Lower lobe of right lung (tissue), 2 donors: ENCODE measurements around the gene ADGRF4. TPM values are rescaled to one million over a fixed set of nuclear protein-coding genes. Genes with fewer than 3 reads are reported as not detected.
"Not testable (repeated sequence)": the region's sequence is repeated elsewhere in the genome, so short reads cannot be mapped to it uniquely, and the experiment has no call there.

Experiments used
- ATAC-seq, 2 donors: fragments of 200-7000 bp; cut with Tn5 transposase; one replicate each; pipeline ENCODE4 v1.9.1; 2020 to 2022; ENCODE audit warnings: mild to moderate bottlenecking in 2 of 2, moderate library complexity in 2 of 2
- DNase-seq: peaks from one replicate; pipeline ENCODE4 v3.0.0-alpha.2; 2020
- H3K27ac ChIP-seq: fragments of 200-600 bp; one replicate; pipeline ENCODE4 v1.8.0; 2022
- H3K27me3 ChIP-seq: fragments of 200-600 bp; one replicate; pipeline ENCODE4 v1.8.0; 2022; ENCODE audit warnings: low read depth
- H3K36me3 ChIP-seq: fragments of 200-600 bp; one replicate; pipeline ENCODE4 v1.8.0; 2022; ENCODE audit warnings: mild to moderate bottlenecking
- H3K4me1 ChIP-seq: fragments of 200-600 bp; one replicate; pipeline ENCODE4 v1.8.0; 2022
- H3K4me3 ChIP-seq: fragments of 200-600 bp; one replicate; pipeline ENCODE4 v1.8.0; 2022; ENCODE audit warnings: mild to moderate bottlenecking
- H3K9me3 ChIP-seq: fragments of 200-600 bp; one replicate; pipeline ENCODE4 v1.8.0; 2022
- CTCF ChIP-seq: fragments of 200-600 bp; IDR thresholded peaks from one replicate; pipeline ENCODE4 v1.8.0; 2022; ENCODE audit warnings: antibody characterized with exemption, mild to moderate bottlenecking
- intact Hi-C: fragments of 100-400 bp; cut with DNase I; formaldehyde crosslinking; loops from one replicate; pipeline ENCODE4 v1.11.0; 2022
- total RNA-seq: library from RNA; stranded (reverse); fragmentation: NEBNext Ultra II Directional; extraction: Animal tissue kit (Norgen Biotek cat#: 25700); gene quantifications from one replicate; pipeline ENCODE4 v1.2.1, GENCODE V29; 2021
- donor health status: DM: no; HTN: yes; CAD: no; lungs with severe emphysema.

ADGRF4 gene
- total RNA-seq, 1 donor from 2014 or later = not detected

GRCh38 chr6:47743744-47744143, 45.4 kb downstream of the ADGRF4 start:
- Histone ChIP-seq H3K4me3 (no peak overlapping the region), H3K27ac (no peak overlapping the region), H3K9me3 (no peaks in the 10 kb centered on the region), H3K27me3 (no peaks in the 10 kb centered on the region), H3K36me3 (no peaks in the 10 kb centered on the region), H3K4me1 (no peaks in the 10 kb centered on the region)
- intact Hi-C loops = no loop called here
- no peak for ATAC-seq
- DNase-seq = no peak
- no peak for TF ChIP-seq CTCF

- DNase-seq, H3K9me3 ChIP-seq, H3K36me3 ChIP-seq, ATAC-seq, H3K4me1 ChIP-seq, H3K27me3 ChIP-seq, intact Hi-C loops, H3K27ac ChIP-seq, H3K4me3 ChIP-seq: not testable (repeated sequence)
These were observed 46.9 kb downstream of the ADGRF4 start for GRCh38 chr6:47745269-47745668.

GRCh38 chr6:47749757-47750156, 51.4 kb downstream of the ADGRF4 start:
- no peak for TF ChIP-seq CTCF
- DNase-seq (no peak), ATAC-seq (no peak)
- no peak overlapping the region for H3K4me3 ChIP-seq
- intact Hi-C loops = no loop called here
- no peaks in the 10 kb centered on the region for H3K4me1 ChIP-seq
- H3K36me3 ChIP-seq = no peaks in the 10 kb centered on the region
- no peaks in the 10 kb centered on the region for H3K9me3 ChIP-seq
- H3K27ac ChIP-seq = no peak overlapping the region
- no peaks in the 10 kb centered on the region for H3K27me3 ChIP-seq

- Histone ChIP-seq H3K27ac (no peak overlapping the region), H3K4me1 (no peaks in the 10 kb centered on the region), H3K4me3 (no peak overlapping the region), H3K27me3 (no peaks in the 10 kb centered on the region), H3K9me3 (no peaks in the 10 kb centered on the region), H3K36me3 (no peaks in the 10 kb centered on the region)
- no peak for TF ChIP-seq CTCF
- intact Hi-C loops = no loop called here
- DNase-seq = no peak
- no peak for ATAC-seq
These were observed 54.4 kb downstream of the ADGRF4 start for GRCh38 chr6:47752801-47753200.

GRCh38 chr6:47759364-47759763, 61.0 kb downstream of the ADGRF4 start:
- H3K36me3 ChIP-seq = no peaks in the 10 kb centered on the region
- no peaks in the 10 kb centered on the region for H3K4me1 ChIP-seq
- no peaks in the 10 kb centered on the region for H3K27me3 ChIP-seq
- intact Hi-C loops = no loop called here
- no peaks in the 10 kb centered on the region for H3K9me3 ChIP-seq
- no peak overlapping the region for H3K27ac ChIP-seq
- ATAC-seq = no peak
- no peak overlapping the region for H3K4me3 ChIP-seq
- TF ChIP-seq CTCF = no peak
- no peak for DNase-seq

GRCh38 chr6:47762502-47762901, 64.1 kb downstream of the ADGRF4 start:
- DNase-seq (no peak), ATAC-seq (no peak)
- Histone ChIP-seq H3K4me1 (no peaks in the 10 kb centered on the region), H3K36me3 (no peaks in the 10 kb centered on the region), H3K27ac (no peak overlapping the region), H3K27me3 (no peaks in the 10 kb centered on the region), H3K4me3 (no peak overlapping the region), H3K9me3 (no peaks in the 10 kb centered on the region)
- intact Hi-C loops = no loop called here
- no peak for TF ChIP-seq CTCF
